ACHN (cell line): Measurements from ENCODE around the gene SLC46A2.

Experiments
- DNase-seq: peaks from one replicate; pipeline ENCODE4 v3.0.0-alpha.2; 2015
- in situ Hi-C: cut with HindIII; loops from 2 replicates; pipeline ENCODE4 v1.10.0; 2017; ENCODE audit warnings: low sequenced_read_pairs, low pct_ligation_motif_present, low pct_unique_long_range_greater_than_20kb

The SLC46A2 gene

DNA sequence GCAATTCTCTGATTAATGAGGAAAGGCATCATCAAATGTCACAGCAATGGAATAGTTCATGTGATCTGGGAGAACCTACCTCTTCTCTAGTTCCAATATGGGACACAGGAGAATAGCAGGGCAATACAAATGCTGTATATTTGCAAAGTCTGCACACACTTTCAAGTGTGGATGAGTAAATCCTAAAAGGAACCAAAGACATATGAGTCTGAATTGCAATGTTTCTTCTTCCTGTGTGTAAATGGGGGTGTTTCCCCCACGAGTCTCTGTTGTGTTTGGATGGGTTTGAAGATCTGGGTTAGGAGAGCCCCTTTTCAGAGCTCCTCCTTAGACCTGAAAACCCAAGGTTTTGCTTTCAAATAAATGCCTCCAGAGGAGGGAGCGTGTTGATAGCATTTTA, 26.9 kb downstream of the SLC46A2 start:
- in situ Hi-C loops: no loop called here
- no peak for DNase-seq

DNA sequence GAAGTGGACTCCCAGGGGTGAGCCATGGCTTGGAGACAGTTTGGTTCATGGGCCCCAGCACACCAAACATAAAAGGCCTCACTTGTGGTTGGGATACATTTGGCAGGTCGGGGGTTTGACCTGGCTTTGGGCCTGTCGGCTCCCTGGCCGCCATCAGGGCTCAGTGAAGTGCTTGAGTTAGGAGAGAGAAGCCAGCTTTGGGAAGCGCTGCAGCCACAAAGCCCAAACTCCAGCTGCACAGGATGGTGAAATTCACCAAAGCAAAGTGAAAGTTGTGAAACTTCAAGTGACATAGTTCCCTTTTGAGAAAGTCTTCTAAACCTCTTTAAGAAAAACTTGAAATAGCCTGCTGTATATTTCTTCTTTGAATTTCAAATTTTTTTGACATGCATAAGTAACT, 27.5 kb downstream of the SLC46A2 start:
- in situ Hi-C loops: no loop called here
- no peak for DNase-seq

DNA sequence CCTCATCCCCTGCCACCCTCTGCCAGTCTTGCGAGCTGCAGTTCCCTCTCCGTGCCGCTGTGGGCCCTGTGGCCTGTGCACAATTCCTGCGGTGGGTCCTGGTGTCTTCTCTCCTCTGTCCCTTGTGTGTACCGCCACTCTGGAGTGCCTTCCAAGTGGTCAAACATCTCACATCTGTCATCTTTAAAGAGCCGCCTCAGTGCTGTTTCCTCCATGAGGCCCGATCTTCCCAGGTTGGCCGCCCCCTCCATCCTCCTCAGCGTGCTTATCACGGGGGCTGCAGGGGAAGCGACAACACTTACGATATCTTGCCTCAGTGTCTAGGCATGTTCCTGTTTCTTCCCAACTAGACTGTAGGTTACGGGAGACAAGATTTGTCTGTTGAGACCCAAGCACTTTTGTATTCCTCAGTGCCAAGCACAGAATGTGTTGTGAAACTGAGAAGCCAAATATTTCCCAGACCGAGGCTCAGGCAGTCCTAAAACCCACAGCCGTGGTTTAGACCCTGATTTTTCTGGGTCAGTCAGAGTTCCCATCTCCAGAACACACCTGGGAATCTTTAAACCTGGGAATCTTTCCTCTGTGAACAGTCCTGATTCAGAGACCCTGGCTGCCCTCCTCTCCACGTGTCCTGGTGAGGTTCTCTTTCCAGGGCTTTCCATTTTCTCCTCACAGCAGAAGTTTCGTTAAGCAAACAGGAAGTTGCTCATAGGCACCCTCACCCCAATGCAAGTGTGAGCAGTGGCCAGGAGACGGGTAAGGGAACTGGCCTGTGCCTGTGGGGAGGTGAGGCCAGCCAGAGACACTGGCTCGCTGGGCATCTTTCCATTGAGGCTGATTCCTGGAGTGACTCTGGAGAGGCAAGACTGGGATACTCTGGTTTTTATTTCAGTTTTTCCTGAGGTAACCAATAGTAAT, 28.8 kb downstream of the SLC46A2 start:
- no peak for DNase-seq
- in situ Hi-C loops: no loop called here

DNA sequence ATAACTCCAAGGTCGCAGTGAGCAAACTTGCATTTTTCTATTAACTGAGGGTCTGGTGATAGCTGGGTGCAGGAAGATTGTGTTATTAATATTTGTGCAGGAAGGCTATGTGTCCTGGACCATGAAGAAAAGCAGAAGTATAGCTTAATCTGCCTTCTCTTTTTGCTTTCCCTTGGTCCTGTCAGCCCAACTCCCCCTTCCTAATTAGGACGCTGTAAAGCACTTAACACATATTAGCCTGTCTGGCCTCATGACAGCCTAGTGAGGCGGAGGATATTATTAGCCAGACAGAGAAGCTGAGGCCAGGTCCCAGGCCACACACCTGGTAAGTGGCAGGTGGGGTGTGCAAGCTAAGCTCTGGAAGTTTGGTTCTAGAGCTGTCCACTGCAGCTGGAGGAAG, 29.5 kb downstream of the SLC46A2 start:
- no peak for DNase-seq
- in situ Hi-C loops: no loop called here

DNA sequence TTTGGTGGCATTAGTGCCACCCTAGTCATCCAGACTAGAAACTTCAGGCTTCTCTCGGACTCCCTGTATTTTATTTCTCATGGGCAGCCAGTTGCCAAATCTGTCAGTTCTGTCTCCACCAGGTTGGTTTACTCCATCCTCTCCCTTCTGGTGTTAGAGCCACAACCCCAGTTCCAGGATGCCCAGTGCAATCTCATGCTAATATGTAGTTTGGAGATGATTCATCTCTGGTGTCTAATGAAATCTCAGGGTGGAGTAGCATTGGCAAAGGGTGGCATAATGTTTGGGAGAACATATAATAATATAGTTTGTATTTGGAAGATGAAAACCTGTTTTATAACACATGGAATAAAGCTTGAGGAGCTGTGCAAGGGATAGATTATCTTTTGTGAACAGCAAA, 30.2 kb downstream of the SLC46A2 start:
- DNase-seq: no peak
- in situ Hi-C loops: no loop called here

DNA sequence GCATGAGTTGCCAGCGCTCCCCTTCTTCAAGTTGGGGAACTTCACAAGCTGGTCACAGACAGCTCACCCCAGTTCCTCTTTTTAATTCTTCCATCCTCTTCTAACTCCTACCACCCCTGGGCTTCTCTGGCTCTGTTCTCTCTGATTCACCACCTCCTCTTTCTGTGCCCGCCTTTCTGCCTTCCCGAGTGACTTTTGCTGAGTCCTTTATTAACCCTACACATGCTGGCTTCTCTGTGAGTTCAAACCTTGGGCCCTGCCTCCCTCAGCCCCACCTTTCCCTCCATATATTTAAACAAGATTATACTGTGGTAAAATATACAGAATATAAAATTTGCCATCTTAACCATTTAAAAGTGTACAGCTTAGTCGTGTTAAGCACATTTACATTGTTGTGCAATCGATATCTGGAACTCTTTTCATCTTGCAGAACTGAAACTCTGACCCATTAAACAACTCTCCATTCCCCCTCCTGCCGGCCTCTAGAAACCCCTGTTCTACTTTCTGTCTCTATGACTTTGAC, 32.0 kb downstream of the SLC46A2 start:
- in situ Hi-C loops: no loop called here
- DNase-seq: no peak

DNA sequence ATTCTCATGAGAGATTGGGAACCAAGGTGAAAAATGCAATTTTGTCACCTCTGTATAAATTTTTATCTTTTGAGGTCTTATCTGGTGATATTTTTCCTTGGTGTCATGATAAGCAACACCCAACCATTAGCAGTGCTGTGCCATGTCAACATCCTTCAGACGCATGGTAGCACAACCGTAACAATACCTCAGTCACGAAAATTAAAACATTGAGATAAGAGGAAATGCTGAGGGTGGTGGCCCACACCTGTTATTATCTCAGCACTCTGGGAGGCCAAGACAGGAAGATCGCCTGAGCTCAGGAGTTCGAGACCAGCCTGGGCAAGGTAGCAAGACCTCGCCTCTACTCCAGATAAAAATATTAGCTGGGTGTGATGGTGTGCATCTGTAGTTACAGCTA, 32.7 kb downstream of the SLC46A2 start:
- no peak for DNase-seq
- in situ Hi-C loops: no loop called here

DNA sequence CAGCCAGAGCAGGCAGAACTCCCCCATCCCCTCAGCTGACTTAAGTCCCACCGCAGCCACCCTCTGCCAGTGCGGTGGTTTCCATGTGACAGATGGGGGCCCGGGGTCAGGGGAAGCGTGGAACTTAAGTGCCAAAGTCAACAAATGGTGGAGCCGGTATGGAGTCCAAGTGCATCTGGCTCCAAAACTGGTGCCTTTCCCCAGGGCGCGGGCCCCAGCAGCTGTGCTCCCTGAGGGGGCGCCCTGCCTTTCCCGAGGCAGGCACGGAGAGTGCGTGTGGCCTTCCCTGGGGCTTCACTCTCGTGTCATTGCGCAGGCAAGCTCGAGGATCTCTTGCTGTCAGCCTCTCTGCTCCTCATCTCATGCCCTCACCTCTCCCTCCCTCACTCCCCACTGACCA, 33.8 kb downstream of the SLC46A2 start:
- in situ Hi-C loops: no loop called here
- DNase-seq: no peak

DNA sequence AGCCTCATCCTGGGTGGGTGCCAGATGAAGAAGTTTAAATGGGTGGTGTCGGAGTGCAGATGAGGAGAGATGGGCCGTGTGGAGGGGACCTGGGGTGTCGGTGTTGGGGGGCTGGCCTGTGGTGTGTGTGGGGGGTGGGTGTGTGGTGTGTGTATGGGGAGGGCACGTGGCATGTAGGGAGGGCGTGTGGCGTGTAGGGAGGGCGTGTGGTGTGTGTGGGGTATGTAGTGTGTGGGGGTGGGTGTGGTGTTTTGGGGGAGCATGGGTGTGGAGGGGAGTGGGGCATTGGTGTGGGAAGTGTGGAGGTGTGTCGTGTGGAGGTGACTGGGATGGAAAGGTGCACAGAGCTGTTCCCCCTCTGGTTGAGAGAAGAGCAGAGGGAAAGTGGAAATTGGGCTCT, 34.5 kb downstream of the SLC46A2 start:
- in situ Hi-C loops: no loop called here
- no peak for DNase-seq

DNA sequence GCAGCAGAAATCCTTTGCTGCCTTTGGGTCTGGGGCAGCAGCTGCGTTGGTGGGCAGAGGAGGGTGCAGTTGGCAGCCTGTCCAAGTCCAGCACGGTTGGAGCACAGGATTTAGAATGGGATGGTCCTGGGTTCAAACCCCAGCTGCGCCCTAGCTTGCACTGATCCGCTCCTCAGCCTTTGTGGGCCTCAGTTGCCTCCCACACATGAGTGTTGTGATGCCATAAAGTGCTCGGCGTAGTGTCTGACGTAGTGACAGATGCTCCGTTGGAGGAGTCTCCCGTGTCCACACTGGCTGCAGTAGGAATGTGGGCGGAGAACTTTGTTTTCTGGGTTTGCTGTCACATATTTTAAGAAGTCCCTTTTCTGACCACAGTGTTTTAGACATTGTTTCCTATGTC, 36.0 kb downstream of the SLC46A2 start:
- no peak for DNase-seq
- in situ Hi-C loops: no loop called here

DNA sequence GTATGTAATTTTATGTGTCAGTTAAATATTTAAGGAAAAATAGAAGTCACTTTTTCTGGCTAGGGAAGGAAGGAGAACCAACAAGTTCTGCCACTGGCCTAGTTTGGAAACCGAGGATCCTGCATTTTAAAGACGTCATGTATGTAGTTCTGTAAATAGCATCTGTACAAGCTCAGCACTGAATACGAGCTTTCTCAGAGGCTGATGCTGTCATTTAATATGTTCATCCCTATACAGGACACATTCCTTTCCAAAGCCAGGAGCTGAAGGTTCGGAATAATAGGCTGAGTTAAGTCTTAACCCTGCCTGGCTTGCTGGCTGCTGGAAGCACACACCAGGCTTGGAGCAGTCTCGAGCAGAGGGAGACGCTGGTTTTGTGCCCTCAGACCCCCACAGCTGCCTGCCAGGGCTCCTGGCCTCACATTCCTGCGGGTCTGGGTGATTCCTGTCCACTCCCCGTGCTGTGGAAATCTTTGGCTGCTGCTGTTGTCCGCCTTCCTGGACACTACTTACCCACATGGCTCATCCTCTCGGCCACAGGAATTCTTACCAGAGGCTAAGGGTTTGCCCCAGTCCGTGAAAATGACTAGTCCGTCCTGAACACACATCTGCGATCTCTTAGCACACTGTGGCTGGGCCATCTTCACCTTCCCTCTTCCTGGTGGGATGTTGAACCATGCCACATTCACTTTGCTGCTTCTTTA, 36.6 kb downstream of the SLC46A2 start:
- no peak for DNase-seq
- in situ Hi-C loops: no loop called here

DNA sequence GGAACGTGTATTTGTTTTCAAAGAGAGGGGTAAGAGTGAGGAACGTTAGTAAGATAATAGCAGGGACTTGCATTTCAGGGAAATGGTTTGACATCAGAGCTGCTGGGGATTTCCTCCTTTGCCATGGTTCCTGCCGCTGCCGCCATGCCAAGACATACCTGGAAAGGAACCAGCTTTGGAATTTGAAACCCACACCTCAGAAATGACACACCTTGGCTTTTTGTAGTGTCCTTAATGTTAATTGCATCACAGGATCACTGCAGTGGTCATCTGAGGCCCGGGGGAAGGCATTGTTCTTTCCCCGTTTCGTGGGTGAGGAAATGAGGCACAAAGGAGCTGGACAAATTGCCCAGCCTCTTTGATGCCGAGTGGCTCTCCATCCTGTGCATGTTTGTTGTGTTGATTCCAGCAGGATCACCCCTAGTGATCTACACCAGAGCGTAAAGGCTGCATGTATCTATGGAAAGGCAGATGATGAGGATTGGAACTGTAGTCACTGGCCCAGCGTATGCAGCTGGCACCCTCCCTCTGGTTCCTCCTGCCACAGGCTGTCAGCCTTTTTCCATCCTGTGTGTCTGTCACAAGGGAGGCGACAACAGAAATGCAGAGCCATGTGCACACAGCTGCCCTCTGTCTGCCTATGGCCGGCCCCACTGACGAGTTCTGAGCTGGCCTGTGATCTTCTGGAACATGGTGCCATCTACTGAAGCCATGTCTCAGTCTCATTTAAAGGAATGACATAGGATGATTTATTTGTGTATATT, 37.8 kb downstream of the SLC46A2 start:
- in situ Hi-C loops: no loop called here
- DNase-seq: no peak

DNA sequence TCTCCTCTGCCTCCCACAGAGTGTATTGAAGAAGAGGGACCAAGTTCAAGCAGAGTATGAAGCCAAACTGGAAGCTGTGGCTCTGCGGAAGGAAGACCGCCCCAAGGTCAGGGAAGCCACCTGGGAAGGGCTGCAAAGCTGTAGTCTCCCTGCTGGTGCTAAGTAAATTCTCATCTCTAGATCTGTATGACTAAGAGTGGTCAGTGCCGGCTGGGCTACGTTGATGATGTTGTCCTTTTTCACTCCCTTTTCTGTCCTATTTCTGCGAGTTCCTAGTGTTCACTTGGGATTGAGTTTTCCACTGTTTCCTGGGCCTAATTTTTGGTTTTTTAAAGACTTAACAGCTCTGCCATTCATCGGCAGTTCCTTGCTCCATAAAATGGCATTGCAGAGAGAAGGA, 39.8 kb downstream of the SLC46A2 start:
- no peak for DNase-seq
- in situ Hi-C loops: no loop called here

DNA sequence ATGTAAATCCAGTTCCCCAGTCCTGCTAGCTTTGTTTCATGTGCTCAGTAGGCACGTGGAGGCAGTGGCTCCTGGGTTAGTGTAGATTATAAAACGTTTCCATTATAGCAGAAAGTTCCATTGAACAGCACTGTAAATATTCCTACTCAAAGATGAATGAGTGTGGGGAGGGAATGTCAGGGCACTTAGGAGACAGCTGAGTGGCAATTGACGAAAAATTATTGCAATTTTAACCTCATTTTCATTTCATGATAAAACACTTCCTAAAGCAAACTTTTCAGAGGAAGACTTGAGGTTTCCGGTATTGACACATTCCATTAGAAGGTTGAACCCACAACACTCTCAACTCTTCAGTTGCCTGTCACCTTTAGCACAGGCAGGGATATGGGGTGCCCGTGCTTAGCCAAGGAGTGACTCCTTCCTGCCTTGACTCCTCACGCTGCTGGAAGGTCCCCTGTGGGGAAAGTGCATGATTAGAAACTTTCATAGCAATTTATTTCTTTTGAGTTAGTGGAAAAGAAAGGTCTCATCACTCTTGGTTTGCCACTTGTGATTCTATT, 41.2 kb downstream of the SLC46A2 start:
- DNase-seq: no peak
- in situ Hi-C loops: no loop called here

DNA sequence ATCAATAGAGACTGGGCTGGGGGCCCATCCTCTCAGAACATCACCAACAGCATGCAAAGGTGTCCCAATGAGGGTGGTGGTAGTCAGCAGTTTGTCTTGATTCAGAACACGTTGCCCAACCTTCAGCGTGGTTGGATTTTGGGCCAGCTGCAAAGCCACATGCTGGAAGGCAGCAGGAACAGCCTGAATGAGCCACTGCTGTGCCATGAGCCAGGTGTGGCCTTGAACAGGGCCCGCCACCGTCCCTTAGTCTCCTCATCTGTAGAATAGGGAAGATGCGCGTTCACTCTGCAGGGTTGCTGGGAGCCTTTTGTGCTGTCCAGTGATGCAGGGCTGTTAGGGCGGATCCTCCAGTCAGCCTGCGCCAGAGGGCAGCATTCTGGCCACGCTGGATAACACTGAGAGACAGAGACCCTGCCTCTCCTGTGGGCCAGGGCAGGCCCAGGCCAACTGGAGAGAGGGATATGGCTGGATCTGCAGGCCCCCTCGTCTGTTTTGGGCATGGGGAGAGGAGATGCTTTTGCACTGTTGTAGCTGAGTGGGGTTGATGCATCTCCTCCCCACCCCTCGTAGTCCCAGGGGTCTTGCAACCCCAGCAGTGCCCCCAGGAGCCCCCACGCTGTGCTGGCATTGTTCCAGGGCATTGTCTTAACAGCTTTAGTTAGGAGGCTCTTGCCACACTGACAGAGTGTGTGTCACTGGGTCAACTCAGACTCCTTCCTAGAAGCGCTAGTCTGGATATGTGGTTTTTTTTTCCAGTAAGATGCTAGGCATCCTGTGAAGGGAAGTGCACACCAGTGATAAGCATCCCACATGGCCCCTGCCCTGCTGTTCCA, 42.1 kb downstream of the SLC46A2 start:
- in situ Hi-C loops: no loop called here
- no peak for DNase-seq

DNA sequence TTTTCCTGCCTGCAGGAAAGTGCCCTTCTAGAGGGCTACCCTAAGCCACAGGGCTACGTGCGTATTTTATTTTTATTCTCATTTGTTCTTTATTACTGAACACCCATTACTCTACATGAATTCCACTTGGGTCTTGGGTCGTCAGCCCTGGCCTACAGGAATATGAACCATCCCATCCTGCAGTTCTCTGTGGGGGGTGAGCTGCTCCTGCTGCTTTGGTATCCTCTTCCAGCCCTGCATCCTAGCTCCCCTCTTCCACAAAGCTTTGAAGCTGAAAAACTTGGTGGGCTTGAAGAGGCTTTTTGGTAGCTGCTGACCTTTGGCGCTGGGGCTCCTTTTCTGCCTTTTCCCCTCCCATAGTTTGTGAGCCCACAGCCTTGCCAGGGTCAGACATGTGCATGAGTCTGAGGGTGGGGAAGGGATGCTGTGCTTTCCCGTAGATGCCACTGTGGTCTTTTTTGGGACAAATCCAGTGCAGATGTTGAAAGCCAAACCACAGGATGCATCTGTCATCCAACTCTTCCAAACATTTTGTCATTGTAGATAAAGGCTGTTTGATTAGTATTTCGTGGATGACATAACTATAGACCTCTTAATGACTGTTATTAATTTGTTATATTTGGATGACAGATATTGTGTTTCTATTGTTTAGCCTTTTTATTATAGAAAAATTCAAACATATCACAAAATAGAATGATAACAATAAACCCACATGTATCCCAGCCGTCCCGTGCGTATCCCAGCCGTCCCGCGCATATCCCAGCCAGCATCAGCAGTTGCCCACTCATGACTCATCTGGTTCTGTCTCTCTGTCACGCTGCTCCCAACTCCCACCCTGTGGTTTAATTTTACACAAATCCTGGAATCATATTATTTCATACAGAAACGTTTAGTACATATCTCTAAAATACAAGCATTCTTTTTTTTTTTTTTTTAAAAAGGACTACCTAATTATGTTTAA, 43.9 kb downstream of the SLC46A2 start:
- no peak for DNase-seq
- in situ Hi-C loops: no loop called here
